ENCODE results near the gene OCA2. TPM values are rescaled to one million over a fixed set of nuclear protein-coding genes. Genes with fewer than 3 reads are reported as not detected.

Gene OCA2
- total RNA-seq, 1 experiment from 2014 or later, result 0.13 TPM

DNA sequence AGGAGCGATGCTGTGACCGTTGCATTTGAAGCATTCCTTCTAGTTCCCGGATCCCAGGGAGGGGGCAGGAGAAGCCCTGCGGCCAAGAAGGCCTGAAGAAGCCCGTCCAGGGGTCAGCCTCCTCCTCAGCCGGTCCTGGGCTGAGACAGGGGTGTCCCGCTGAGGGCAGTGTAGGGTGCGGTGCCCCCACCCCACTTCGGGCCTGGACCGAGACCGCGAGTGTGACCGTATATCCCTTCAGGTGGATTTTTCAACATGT, 2.8 kb downstream of the OCA2 start:
- Histone ChIP-seq H3K9me3 (ENCODE audit: control insufficient read depth, insufficient read depth, low read depth, low read length) (no peaks in the 10 kb centered on the region), H3K27ac (ENCODE audit: low read length) (no peak overlapping the region; the same call in 1 of the 2 replicates), H3K27me3 (ENCODE audit: control insufficient read depth, insufficient read depth, low read length) (no peaks in the 10 kb centered on the region), H3K4me1 (ENCODE audit: control insufficient read depth, insufficient read depth, low read length) (peaks cover 7% of the 10 kb centered on the region; the same call in 1 of the 2 replicates), H3K36me3 (ENCODE audit: control insufficient read depth, insufficient read depth, low read length) (no peaks in the 10 kb centered on the region), H3K4me3 (ENCODE audit: low read depth in 2 of 2, low read length in 2 of 2) (peak overlapping the region; percentile 42 to 72)
- in situ Hi-C loops (cut with HindIII; ENCODE audit: low pct_unique_long_range_greater_than_20kb, low sequenced_read_pairs), result no loop called here
- CTCF ChIA-PET, result no interaction called here
- intact Hi-C loops (cut with micrococcal nuclease; ENCODE audit: unreplicated experiment), result no loop called here
- no TSS peak for BruUV-seq (replicated peaks)
- POLR2A ChIA-PET, result no interaction called here
- TF ChIP-seq SIN3A (IDR thresholded peaks at IDR 0.05; ENCODE audit: borderline replicate concordance, insufficient read depth, low read depth, low read length) (no peak), TCF7L2 (IDR thresholded peaks at IDR 0.05; ENCODE audit: low read depth, low read length) (no peak), POLR2AphosphoS5 (IDR thresholded peaks at IDR 0.05; ENCODE audit: low read depth, low read length) (no peak)
- TF ChIP-seq, protein P1, sequence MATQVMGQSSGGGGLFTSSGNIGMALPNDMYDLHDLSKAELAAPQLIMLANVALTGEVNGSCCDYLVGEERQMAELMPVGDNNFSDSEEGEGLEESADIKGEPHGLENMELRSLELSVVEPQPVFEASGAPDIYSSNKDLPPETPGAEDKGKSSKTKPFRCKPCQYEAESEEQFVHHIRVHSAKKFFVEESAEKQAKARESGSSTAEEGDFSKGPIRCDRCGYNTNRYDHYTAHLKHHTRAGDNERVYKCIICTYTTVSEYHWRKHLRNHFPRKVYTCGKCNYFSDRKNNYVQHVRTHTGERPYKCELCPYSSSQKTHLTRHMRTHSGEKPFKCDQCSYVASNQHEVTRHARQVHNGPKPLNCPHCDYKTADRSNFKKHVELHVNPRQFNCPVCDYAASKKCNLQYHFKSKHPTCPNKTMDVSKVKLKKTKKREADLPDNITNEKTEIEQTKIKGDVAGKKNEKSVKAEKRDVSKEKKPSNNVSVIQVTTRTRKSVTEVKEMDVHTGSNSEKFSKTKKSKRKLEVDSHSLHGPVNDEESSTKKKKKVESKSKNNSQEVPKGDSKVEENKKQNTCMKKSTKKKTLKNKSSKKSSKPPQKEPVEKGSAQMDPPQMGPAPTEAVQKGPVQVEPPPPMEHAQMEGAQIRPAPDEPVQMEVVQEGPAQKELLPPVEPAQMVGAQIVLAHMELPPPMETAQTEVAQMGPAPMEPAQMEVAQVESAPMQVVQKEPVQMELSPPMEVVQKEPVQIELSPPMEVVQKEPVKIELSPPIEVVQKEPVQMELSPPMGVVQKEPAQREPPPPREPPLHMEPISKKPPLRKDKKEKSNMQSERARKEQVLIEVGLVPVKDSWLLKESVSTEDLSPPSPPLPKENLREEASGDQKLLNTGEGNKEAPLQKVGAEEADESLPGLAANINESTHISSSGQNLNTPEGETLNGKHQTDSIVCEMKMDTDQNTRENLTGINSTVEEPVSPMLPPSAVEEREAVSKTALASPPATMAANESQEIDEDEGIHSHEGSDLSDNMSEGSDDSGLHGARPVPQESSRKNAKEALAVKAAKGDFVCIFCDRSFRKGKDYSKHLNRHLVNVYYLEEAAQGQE (IDR thresholded peaks at IDR 0.05; ENCODE audit: insufficient read depth in 1 of 2, low read depth in 2 of 2, low read length in 1 of 2), result no peak
- TF ChIP-seq, protein P2, sequence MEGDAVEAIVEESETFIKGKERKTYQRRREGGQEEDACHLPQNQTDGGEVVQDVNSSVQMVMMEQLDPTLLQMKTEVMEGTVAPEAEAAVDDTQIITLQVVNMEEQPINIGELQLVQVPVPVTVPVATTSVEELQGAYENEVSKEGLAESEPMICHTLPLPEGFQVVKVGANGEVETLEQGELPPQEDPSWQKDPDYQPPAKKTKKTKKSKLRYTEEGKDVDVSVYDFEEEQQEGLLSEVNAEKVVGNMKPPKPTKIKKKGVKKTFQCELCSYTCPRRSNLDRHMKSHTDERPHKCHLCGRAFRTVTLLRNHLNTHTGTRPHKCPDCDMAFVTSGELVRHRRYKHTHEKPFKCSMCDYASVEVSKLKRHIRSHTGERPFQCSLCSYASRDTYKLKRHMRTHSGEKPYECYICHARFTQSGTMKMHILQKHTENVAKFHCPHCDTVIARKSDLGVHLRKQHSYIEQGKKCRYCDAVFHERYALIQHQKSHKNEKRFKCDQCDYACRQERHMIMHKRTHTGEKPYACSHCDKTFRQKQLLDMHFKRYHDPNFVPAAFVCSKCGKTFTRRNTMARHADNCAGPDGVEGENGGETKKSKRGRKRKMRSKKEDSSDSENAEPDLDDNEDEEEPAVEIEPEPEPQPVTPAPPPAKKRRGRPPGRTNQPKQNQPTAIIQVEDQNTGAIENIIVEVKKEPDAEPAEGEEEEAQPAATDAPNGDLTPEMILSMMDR (IDR thresholded peaks at IDR 0.05), result no peak
- ATAC-seq (no peak), DNase-seq (ENCODE audit: low read depth, low spot score) (no peak)

DNA sequence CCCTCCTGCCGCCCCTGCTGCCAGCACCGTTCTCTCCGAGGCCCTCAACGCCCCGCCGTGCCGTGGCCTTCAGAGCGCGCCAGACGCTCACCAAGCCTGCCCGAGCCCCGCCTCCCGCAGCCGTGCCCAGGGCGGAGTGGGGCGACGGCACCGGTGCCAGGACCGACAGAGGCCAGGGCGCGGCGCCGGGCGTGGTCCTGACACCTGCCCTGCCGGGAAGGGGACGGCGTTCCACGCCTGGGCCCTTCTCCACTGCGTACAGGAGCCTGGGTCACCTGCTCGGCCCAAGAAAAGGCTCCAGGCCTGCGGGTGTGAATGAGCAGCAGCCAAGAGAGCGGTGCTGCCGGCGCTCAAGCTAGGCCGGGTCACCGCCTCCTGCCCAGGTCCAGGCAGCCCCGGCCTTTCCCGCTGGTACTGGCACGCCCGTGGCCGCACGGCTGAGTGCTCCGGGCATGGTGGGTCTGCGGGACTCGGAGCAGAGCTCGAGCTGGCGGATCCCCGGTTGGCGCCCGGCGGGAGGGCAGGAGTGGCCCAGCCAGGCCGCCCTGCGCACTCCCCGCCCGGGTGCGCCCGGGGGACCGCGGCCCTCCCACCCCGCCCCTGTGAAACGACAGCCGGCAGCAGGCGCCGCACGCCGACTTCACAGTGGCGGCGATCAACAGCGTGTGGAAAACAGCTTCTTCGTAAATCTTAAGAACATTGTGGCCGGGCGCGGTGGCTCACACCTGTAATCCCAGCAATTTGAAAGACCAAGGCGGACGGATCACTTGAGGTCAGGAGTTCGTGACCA, 4.2 kb downstream of the OCA2 start:
- CTCF ChIA-PET, result interaction anchor here (0.6 kb wide), 1 partner anchor 132 kb away, joined by 13 read pairs; no protein-coding TSS in a partner anchor
- Histone ChIP-seq H3K4me3 (ENCODE audit: low read depth in 2 of 2, low read length in 2 of 2) (peak overlapping the region; percentile 42 to 72), H3K9me3 (ENCODE audit: control insufficient read depth, insufficient read depth, low read depth, low read length) (no peaks in the 10 kb centered on the region), H3K36me3 (ENCODE audit: control insufficient read depth, insufficient read depth, low read length) (no peaks in the 10 kb centered on the region), H3K27ac (ENCODE audit: low read length) (no peak overlapping the region), H3K4me1 (ENCODE audit: control insufficient read depth, insufficient read depth, low read length) (peaks cover 7% of the 10 kb centered on the region; the same call in 1 of the 2 replicates), H3K27me3 (ENCODE audit: control insufficient read depth, insufficient read depth, low read length) (0 out of 2 replicates have a peak, but pooled peaks cover 2% of the 10 kb centered on the region)
- in situ Hi-C loops (cut with HindIII; ENCODE audit: low pct_unique_long_range_greater_than_20kb, low sequenced_read_pairs), result no loop called here
- DNase-seq (ENCODE audit: low read depth, low spot score) (no peak), ATAC-seq (peak; percentile 35)
- TF ChIP-seq POLR2AphosphoS5 (IDR thresholded peaks at IDR 0.05; ENCODE audit: low read depth, low read length), result no peak
- TF ChIP-seq, protein P1 (IDR thresholded peaks at IDR 0.05; ENCODE audit: insufficient read depth in 1 of 2, low read depth in 2 of 2, low read length in 1 of 2), result no peak
- no TSS peak for BruUV-seq (replicated peaks)
- intact Hi-C loops (cut with micrococcal nuclease; ENCODE audit: unreplicated experiment), result no loop called here
- POLR2A ChIA-PET, result interaction anchor here (0.6 kb wide), 1 partner anchor 715 kb away, joined by 7 read pairs; no protein-coding TSS in a partner anchor

Measured in Panc1 (cell line).